GM19240 (cell line): ENCODE data around the gene SLF2.
A peak's percentile ranks its signal among the peaks of the same experiment; 100 is the strongest.

Experiments
- DNase-seq: peaks from one replicate; pipeline ENCODE4 v3.0.0; 2011; ENCODE audit warnings: low spot score; ENCODE audit not compliant: insufficient read length

Gene SLF2

GRCh38 chr10:100912605-100913469, at the start of gene SLF2:
Gene SLF2 (plus strand): TSS chr10:100912963. CDS start chr10:100913111, 148 bp downstream.
- peak; percentile 92 for DNase-seq

- DNase-seq = no peak
These were observed 49.3 kb upstream of the SLF2 start for GRCh38 chr10:100863433-100863832.

GRCh38 chr10:100864036-100864885, 48.5 kb upstream of the SLF2 start:
- no peak for DNase-seq

GRCh38 chr10:100864978-100865377, 47.8 kb upstream of the SLF2 start:
- no peak for DNase-seq

GRCh38 chr10:100866010-100866409, 46.8 kb upstream of the SLF2 start:
- DNase-seq = no peak

- no peak for DNase-seq
These were observed 46.1 kb upstream of the SLF2 start for GRCh38 chr10:100866575-100867098.

- no peak for DNase-seq
These were observed 45.4 kb upstream of the SLF2 start for GRCh38 chr10:100867261-100867963.

GRCh38 chr10:100868382-100868781, 44.4 kb upstream of the SLF2 start:
- no peak for DNase-seq

- no peak for DNase-seq
These were observed 43.4 kb upstream of the SLF2 start for GRCh38 chr10:100869399-100869798.

- DNase-seq = peak; percentile 64
These were observed 40.5 kb upstream of the SLF2 start for GRCh38 chr10:100872034-100872791.

GRCh38 chr10:100873146-100873826, 39.5 kb upstream of the SLF2 start:
- DNase-seq = no peak

GRCh38 chr10:100873827-100874326, 38.9 kb upstream of the SLF2 start:
- DNase-seq = no peak

- no peak for DNase-seq
These were observed 37.9 kb upstream of the SLF2 start for GRCh38 chr10:100874702-100875483.

- DNase-seq = no peak
These were observed 37.1 kb upstream of the SLF2 start for GRCh38 chr10:100875484-100876166.

GRCh38 chr10:100876585-100877460, 35.9 kb upstream of the SLF2 start:
- DNase-seq = no peak

GRCh38 chr10:100877461-100877850, 35.3 kb upstream of the SLF2 start:
- DNase-seq = no peak

- DNase-seq = peak; percentile 61
These were observed 34.4 kb upstream of the SLF2 start for GRCh38 chr10:100878291-100878910.
